ENCODE results near the gene LGR5.

DNA sequence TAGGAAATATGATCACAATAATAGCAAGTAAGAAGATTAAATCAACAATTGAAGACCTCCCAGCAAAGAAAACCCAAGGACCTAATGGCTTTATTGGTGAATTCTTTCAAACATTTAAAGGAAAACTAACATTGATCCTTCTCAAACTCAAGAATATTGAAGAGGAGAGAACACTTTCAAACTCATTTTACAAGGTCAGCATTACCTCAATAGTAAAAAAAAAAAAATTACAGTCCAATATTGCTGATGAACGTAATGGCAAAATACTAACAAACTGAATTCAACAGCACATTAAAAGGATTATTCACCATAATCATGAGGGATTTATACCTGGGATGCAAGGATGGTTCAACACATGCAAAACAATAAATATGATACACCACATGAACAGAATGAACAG lies 33.7 kb upstream of the LGR5 start:
- TF ChIP-seq POLR2AphosphoS5 (IDR thresholded peaks at IDR 0.05): no peak
- TF ChIP-seq POLR2A (IDR thresholded peaks at IDR 0.05): no peak
